GM12878 (cell line): ENCODE results near the gene GNAI2. TPM values are rescaled to one million over a fixed set of nuclear protein-coding genes. Genes with fewer than 3 reads are reported as not detected.

Experiments used
- BACH1 ChIP-seq: fragments of 450-650 bp; IDR thresholded peaks from 2 replicates; pipeline ENCODE4 v1.6.1; 2017; ENCODE audit warnings: mild to moderate bottlenecking, borderline replicate concordance
- CTCF ChIP-seq, 3 experiments: IDR thresholded peaks in 2 of 3; conservative IDR thresholded peaks in 1 of 3; 2 replicates each; pipeline ENCODE4 v1.5.1; 2011; ENCODE audit warnings: low read depth in 3 of 3, low read length in 3 of 3, mild to moderate bottlenecking in 3 of 3, control low read depth in 2 of 3, moderate library complexity in 2 of 3, inconsistent platforms in 1 of 3, mixed read lengths in 1 of 3; ENCODE audit not compliant: control insufficient read depth in 2 of 3, insufficient read depth in 1 of 3; ENCODE audit errors: extremely low read depth in 1 of 3
- ESRRA ChIP-seq: IDR thresholded peaks from 2 replicates; pipeline ENCODE4 v1.6.1; 2012; ENCODE audit warnings: mild to moderate bottlenecking, low read length, improper control_type of control experiment
- FOXM1 ChIP-seq: IDR thresholded peaks from 2 replicates; pipeline ENCODE4 v1.6.1; 2012; ENCODE audit warnings: low read depth, mild to moderate bottlenecking, inconsistent platforms, low read length, moderate library complexity
- HCFC1 ChIP-seq: fragments of 150-350 bp; IDR thresholded peaks from 2 replicates; pipeline ENCODE4 v1.6.1; 2014; ENCODE audit warnings: low read length
- HDGF ChIP-seq: fragments of 450-650 bp; IDR thresholded peaks from 2 replicates; pipeline ENCODE4 v1.6.1; 2016; ENCODE audit warnings: antibody characterized with exemption
- IRF4 ChIP-seq: IDR thresholded peaks from 2 replicates; pipeline ENCODE4 v1.6.1; 2011; ENCODE audit warnings: low read depth, low read length
- MTA2 ChIP-seq: fragments of 450-650 bp; IDR thresholded peaks from 2 replicates; pipeline ENCODE4 v1.6.1; 2016; ENCODE audit warnings: low read depth, mild to moderate bottlenecking, moderate library complexity
- NR2C1 ChIP-seq: fragments of 450-650 bp; IDR thresholded peaks from 2 replicates; pipeline ENCODE4 v1.6.1; 2017; ENCODE audit warnings: antibody characterized with exemption, mild to moderate bottlenecking, moderate library complexity
- NR2F1 ChIP-seq: fragments of 450-650 bp; conservative IDR thresholded peaks from 2 replicates; pipeline ENCODE4 v1.6.1; 2017; ENCODE audit warnings: mild to moderate bottlenecking
- POLR2AphosphoS2 ChIP-seq: IDR thresholded peaks from 2 replicates; pipeline ENCODE4 v1.6.1; 2011; ENCODE audit warnings: low read depth, mild to moderate bottlenecking, low read length, improper control_type of control experiment, moderate library complexity
- RB1 ChIP-seq: fragments of 450-650 bp; formaldehyde crosslinking; IDR thresholded peaks from 2 replicates; pipeline ENCODE4 v1.6.1; 2017; ENCODE audit warnings: mild to moderate bottlenecking, borderline replicate concordance
- RCOR1 ChIP-seq: conservative IDR thresholded peaks from 2 replicates; pipeline ENCODE4 v1.6.1; 2012; ENCODE audit warnings: low read depth, low read length, improper control_type of control experiment
- RFX5 ChIP-seq: IDR thresholded peaks from 2 replicates; pipeline ENCODE4 v1.6.1; 2011; ENCODE audit warnings: low read depth, low read length, improper control_type of control experiment
- RUNX3 ChIP-seq: IDR thresholded peaks from 2 replicates; pipeline ENCODE4 v1.6.1; 2012; ENCODE audit warnings: low read length, inconsistent platforms
- SIX5 ChIP-seq: IDR thresholded peaks from 2 replicates; pipeline ENCODE4 v1.6.1; 2011; ENCODE audit warnings: mild to moderate bottlenecking, low read depth, low read length, moderate library complexity; ENCODE audit not compliant: severe bottlenecking
- SKIL ChIP-seq: fragments of 450-650 bp; IDR thresholded peaks from 2 replicates; pipeline ENCODE4 v1.6.1; 2017; ENCODE audit warnings: mild to moderate bottlenecking, low read depth, inconsistent platforms; ENCODE audit not compliant: poor library complexity, severe bottlenecking
- SMC3 ChIP-seq: IDR thresholded peaks from 2 replicates; pipeline ENCODE4 v1.6.1; 2011; ENCODE audit warnings: low read length, improper control_type of control experiment, borderline replicate concordance
- TAF1 ChIP-seq: IDR thresholded peaks from 2 replicates; pipeline ENCODE4 v1.6.1; 2011; ENCODE audit warnings: mild to moderate bottlenecking, low read depth, low read length, borderline replicate concordance
- YBX1 ChIP-seq: fragments of 450-650 bp; IDR thresholded peaks from 2 replicates; pipeline ENCODE4 v1.6.1; 2016; ENCODE audit warnings: antibody characterized with exemption
- ZNF217 ChIP-seq: fragments of 450-650 bp; IDR thresholded peaks from 2 replicates; pipeline ENCODE4 v1.6.1; 2017; ENCODE audit warnings: antibody characterized with exemption, mild to moderate bottlenecking
- ZSCAN29 ChIP-seq: fragments of 450-650 bp; IDR thresholded peaks from 2 replicates; pipeline ENCODE4 v1.6.1; 2017; ENCODE audit warnings: mild to moderate bottlenecking, moderate library complexity
- polyA plus RNA-seq, 11 experiments: library from polyadenylated mRNA; depleted of rRNA in 4 of 11; unstranded in 6 of 11; stranded (reverse) in 5 of 11; fragments of >200 nt; fragmentation: Nextera tagmentation in 4 of 11; fragmentation: Illumina TruSeq in 1 of 11; extraction: Ambion mirVana in 4 of 11; extraction: Trizol in 1 of 11; gene quantifications; 1 replicate in 1 of 11; 2 replicates in 10 of 11; pipeline versions ENCODE4 v1.2.1 to v1.2.3, GENCODE V29; 2011 to 2016; ENCODE audit warnings: inconsistent platforms in 2 of 11, missing spikeins in 2 of 11, low read depth in 1 of 11
- total RNA-seq, 4 experiments: library from RNA; depleted of rRNA in 3 of 4; stranded (reverse); fragments of >200 nt in 3 of 4; fragmentation: Illumina TruSeq in 1 of 4; extraction: Trizol in 1 of 4; gene quantifications; 2 replicates each; pipeline versions ENCODE4 v1.2.1 to v1.2.3, GENCODE V29; 2013 to 2021
- TF ChIP-seq, protein P1 (sequence below): fragments of 450-650 bp; formaldehyde crosslinking; IDR thresholded peaks from 2 replicates; pipeline ENCODE4 v1.4.0; 2022; ENCODE audit warnings: mild to moderate bottlenecking, moderate library complexity
- TF ChIP-seq, protein P2 (sequence below): IDR thresholded peaks from 2 replicates; pipeline ENCODE4 v1.6.1; 2012; ENCODE audit warnings: low read depth, low read length, improper control_type of control experiment
- TF ChIP-seq, protein P3 (sequence below): fragments of 150-350 bp; IDR thresholded peaks from 2 replicates; pipeline ENCODE4 v1.6.1; 2014; ENCODE audit warnings: mild to moderate bottlenecking, low read depth, low read length

The GNAI2 gene
- total and polyA plus RNA-seq, 10 of the 15 experiments (the other 5 are each of a cell fraction or from before 2014, with no cell fraction given), result 5.0 to 346 (median 237) TPM

DNA sequence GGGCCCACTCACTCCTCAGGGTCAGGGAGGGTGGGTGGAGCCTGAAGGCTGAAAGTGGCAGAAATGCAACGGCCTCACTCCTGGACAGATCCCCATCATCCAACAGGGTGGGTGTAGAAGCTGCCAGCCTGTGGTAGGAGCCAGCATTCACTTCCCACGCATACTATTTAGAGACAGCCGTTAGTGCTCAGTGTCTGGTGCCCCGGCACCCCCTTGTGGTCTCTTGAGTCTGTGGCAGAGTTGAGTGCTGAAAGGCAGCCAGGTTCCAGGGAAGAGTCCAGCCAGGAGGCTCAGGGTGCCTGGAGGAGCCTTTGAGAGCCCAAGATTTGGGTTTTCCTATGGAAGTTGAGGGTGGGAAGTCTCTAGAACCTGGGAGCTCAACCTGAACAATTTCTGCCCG lies 46.7 kb upstream of the GNAI2 start (continued):
- TF ChIP-seq ESRRA, result no peak
- TF ChIP-seq RB1, result no peak
- no peak for TF ChIP-seq SKIL
- TF ChIP-seq ZSCAN29, result no peak
- no peak for TF ChIP-seq NR2C1
- TF ChIP-seq RUNX3, result peak; percentile 31; the same call in 1 of the 2 replicates
- no peak for TF ChIP-seq IRF4
- TF ChIP-seq YBX1, result no peak
- TF ChIP-seq, protein P1, sequence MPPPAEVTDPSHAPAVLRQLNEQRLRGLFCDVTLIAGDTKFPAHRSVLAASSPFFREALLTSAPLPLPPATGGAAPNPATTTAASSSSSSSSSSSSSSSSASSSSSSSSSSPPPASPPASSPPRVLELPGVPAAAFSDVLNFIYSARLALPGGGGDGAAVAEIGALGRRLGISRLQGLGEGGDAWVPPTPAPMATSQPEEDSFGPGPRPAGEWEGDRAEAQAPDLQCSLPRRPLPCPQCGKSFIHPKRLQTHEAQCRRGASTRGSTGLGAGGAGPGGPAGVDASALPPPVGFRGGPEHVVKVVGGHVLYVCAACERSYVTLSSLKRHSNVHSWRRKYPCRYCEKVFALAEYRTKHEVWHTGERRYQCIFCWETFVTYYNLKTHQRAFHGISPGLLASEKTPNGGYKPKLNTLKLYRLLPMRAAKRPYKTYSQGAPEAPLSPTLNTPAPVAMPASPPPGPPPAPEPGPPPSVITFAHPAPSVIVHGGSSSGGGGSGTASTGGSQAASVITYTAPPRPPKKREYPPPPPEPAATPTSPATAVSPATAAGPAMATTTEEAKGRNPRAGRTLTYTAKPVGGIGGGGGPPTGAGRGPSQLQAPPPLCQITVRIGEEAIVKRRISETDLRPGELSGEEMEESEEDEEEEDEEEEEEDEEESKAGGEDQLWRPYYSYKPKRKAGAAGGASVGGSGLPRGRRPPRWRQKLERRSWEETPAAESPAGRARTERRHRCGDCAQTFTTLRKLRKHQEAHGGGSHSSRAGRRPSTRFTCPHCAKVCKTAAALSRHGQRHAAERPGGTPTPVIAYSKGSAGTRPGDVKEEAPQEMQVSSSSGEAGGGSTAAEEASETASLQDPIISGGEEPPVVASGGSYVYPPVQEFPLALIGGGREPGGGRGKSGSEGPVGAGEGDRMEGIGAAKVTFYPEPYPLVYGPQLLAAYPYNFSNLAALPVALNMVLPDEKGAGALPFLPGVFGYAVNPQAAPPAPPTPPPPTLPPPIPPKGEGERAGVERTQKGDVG (CRISPR knock-in tag), result no peak
- TF ChIP-seq MTA2, result no peak
- TF ChIP-seq CTCF (IDR thresholded peaks at IDR 0.05 in 2 of 3, conservative IDR thresholded peaks at IDR 0.05 in 1 of 3; ENCODE audit: control insufficient read depth in 2 of 3, extremely low read depth in 1 of 3, insufficient read depth in 1 of 3, low read depth in 3 of 3, low read length in 3 of 3), result peak; percentile 58 to 71 (median 66)
- no peak for TF ChIP-seq HDGF
- TF ChIP-seq POLR2AphosphoS2, result no peak
- no peak for TF ChIP-seq TAF1
- TF ChIP-seq, protein P2, sequence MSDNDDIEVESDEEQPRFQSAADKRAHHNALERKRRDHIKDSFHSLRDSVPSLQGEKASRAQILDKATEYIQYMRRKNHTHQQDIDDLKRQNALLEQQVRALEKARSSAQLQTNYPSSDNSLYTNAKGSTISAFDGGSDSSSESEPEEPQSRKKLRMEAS, result no peak
- TF ChIP-seq RCOR1, result no peak
- TF ChIP-seq ZNF217, result no peak
- TF ChIP-seq FOXM1, result no peak
- TF ChIP-seq RFX5, result no peak
- no peak for TF ChIP-seq HCFC1
- TF ChIP-seq SIX5, result no peak
- TF ChIP-seq, protein P3, sequence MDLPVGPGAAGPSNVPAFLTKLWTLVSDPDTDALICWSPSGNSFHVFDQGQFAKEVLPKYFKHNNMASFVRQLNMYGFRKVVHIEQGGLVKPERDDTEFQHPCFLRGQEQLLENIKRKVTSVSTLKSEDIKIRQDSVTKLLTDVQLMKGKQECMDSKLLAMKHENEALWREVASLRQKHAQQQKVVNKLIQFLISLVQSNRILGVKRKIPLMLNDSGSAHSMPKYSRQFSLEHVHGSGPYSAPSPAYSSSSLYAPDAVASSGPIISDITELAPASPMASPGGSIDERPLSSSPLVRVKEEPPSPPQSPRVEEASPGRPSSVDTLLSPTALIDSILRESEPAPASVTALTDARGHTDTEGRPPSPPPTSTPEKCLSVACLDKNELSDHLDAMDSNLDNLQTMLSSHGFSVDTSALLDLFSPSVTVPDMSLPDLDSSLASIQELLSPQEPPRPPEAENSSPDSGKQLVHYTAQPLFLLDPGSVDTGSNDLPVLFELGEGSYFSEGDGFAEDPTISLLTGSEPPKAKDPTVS, result no peak
- TF ChIP-seq BACH1, result no peak
- TF ChIP-seq NR2F1, result no peak
- peak; percentile 69; the same call in 1 of the 2 replicates for TF ChIP-seq SMC3
